GM12801 (cell line): ENCODE results near the gene SPSB1.

ENCODE experiments used
- TF ChIP-seq, protein P1 (sequence below): IDR thresholded peaks from one replicate; pipeline ENCODE4 v1.5.1; 2011; ENCODE audit warnings: control low read depth; ENCODE audit not compliant: insufficient read length; ENCODE audit errors: extremely low read depth

The SPSB1 gene

DNA sequence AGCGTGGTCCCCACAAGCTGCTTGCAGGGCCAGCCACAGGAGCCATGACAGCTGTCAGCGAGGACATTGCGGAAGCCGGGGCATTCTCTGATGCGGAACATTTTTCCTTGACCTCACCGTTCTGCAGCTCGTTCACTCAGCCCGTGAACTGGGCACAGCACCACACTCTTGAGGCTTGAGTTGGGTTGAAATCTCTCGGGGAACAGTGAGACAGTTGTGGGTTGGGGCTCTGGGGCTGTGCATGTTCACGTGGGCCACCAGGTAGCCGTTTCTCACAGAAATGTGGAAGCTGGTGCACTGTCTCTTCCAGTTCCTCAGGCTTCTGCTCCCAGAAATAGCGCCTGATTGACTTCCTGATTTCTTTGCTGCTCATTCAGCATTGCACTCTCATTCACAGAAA is 69.8 kb downstream of the SPSB1 start:
- TF ChIP-seq, protein P1, sequence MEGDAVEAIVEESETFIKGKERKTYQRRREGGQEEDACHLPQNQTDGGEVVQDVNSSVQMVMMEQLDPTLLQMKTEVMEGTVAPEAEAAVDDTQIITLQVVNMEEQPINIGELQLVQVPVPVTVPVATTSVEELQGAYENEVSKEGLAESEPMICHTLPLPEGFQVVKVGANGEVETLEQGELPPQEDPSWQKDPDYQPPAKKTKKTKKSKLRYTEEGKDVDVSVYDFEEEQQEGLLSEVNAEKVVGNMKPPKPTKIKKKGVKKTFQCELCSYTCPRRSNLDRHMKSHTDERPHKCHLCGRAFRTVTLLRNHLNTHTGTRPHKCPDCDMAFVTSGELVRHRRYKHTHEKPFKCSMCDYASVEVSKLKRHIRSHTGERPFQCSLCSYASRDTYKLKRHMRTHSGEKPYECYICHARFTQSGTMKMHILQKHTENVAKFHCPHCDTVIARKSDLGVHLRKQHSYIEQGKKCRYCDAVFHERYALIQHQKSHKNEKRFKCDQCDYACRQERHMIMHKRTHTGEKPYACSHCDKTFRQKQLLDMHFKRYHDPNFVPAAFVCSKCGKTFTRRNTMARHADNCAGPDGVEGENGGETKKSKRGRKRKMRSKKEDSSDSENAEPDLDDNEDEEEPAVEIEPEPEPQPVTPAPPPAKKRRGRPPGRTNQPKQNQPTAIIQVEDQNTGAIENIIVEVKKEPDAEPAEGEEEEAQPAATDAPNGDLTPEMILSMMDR: no peak

GRCh38 chr1:9363061-9363471 is 70.4 kb downstream of the SPSB1 start:
- TF ChIP-seq, protein P1: no peak

DNA sequence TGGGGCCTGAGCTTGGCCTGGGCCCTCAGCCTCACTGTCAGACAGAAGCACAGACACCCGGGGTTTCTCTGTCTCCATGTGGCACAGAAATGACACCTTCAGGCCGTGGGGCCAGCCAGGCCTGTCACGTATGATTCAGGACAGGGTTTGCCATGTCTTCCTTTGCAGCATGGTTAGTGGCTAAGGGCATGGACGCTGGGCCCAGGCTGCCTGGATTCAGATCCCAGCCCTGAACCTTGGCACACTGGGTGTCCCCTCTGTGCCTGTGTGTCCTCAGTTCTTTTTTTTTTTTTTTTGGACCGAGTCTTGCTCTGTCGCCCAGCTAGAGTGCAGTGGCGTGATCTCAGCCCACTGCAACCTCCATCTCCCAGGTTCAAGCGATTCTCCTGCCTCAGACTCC is 73.6 kb downstream of the SPSB1 start:
- TF ChIP-seq, protein P1: no peak

DNA sequence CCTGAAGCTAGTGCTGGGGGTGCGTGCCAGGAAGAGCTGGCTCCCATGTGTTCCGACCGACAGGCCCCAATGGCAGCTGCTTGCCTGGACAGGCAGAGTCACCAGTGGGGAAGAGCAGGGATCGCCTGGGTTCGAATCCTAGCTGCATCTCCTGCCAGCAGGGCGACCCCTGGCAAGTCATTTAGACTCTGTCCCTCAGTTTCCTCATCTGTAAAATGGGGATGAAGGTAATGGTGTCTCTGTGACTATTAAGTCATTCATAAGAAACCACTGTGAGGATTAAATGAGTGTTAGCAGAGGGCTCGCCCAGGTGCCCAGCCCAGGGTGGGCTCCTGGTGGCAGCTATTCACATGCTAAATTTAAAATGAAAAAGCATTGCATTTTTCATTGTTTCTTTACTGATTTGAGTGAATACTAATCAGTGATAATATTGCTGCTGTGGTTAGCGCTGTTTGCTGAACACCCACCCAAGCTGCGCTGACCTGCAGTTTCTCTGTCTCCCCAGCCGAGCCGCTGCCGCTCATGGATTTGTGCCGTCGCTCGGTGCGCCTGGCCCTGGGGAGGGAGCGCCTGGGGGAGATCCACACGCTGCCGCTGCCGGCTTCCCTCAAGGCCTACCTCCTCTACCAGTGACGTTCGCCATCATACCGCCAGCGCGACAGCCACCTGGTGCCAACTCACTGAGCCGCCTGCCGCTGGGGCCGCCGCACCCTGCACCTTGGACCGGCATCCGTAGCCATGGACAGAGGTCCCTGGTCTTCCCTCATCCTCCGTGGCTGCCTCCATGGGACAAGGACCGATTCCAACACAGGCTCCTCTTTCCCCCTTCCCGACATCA is 74.5 kb downstream of the SPSB1 start:
- TF ChIP-seq, protein P1: no peak

GRCh38 chr1:9367806-9368205 is 75.1 kb downstream of the SPSB1 start:
- TF ChIP-seq, protein P1: no peak

- TF ChIP-seq, protein P1: no peak
Observed at GRCh38 chr1:9368356-9368755, 75.7 kb downstream of the SPSB1 start.

DNA sequence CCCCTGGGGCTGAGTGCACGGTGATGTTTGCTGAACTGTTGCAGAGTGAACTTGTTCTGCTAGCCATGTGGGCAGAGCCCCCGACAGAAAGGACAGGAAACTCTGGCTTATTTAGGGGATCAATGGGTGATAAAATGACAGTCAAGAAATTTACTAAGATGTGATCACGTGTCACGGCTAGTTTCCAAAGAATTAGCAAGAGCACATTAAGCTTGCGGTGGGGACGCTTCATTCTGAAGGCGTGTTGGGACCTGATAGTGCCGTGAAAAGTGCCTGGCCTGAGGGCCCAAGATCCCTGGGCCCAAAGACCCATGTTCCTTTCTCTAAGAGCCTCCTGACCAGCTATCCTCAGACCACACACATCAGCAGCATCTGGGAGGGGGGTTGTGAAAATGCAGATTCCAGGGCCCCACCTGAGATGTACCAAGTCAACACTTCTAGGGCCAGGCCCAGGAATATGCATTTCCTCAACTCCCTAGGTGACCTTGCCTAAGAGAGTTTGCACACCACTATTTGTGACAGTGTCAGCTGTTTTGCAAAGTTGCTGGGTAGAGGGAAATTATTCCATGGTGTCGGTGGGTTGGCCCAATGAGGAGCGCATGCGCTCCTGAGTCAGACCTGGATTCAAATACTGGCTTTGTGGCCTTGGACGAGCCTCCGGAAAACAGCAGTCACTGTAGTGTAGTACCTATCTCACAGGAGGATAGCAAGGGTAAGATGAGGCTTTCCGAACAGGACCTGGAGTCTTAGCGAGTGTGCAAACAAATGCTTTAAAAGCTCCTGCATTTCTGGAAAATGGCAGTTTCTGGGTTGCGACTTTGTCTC is 77.5 kb downstream of the SPSB1 start:
- TF ChIP-seq, protein P1: no peak
